B cell (primary cell): ENCODE results near the gene ETFB. TPM values are rescaled to one million over a fixed set of nuclear protein-coding genes. Genes with fewer than 3 reads are reported as not detected.

Source experiments
- ATAC-seq: fragments of 200-7000 bp; cut with Tn5 transposase; one replicate; pipeline ENCODE4 v1.10.0; 2021; ENCODE audit warnings: low read depth, mild to moderate bottlenecking, moderate number of reproducible peaks, moderate library complexity
- CTCF ChIA-PET: fragments of 350-600 bp; sonication (Branson Sonifier 250); formaldehyde crosslinking; loops from one replicate; lab custom pipeline; 2021; ENCODE audit warnings: antibody characterized with exemption, inconsistent platforms; lab: Charles Lee
- POLR2A ChIA-PET: fragments of 350-600 bp; sonication (Branson Sonifier 250); formaldehyde crosslinking; loops from one replicate; lab custom pipeline; 2021; ENCODE audit warnings: antibody characterized with exemption; lab: Charles Lee
- DNase-seq: peaks from one replicate; pipeline ENCODE4 v3.0.0; 2013
- H2AFZ ChIP-seq: 2 replicates; pipeline ENCODE4 v1.6.1; 2012; ENCODE audit warnings: mild to moderate bottlenecking, low read depth, low read length; ENCODE audit not compliant: insufficient read depth, poor library complexity, severe bottlenecking
- H3K27ac ChIP-seq, 2 donors: 1 replicate in 1 of 2; 2 replicates in 1 of 2; pipeline ENCODE4 v1.5.1; 2012 to 2013; ENCODE audit warnings: low read length in 2 of 2, mild to moderate bottlenecking in 2 of 2, moderate library complexity in 1 of 2
- H3K27me3 ChIP-seq, 4 experiments: fragments of 200-600 bp in 1 of 4; sonication (generic) in 1 of 4; replicated peaks in 1 of 4; 1 replicate in 2 of 4; 2 replicates in 2 of 4; pipeline versions ENCODE4 v1.6.1 to v1.7.0; 2013 to 2016; ENCODE audit warnings: low read length in 3 of 4, mild to moderate bottlenecking in 2 of 4, mixed read lengths in 1 of 4, moderate library complexity in 1 of 4; ENCODE audit not compliant: insufficient read depth in 4 of 4, control insufficient read depth in 3 of 4; ENCODE audit errors: control extremely low read depth in 1 of 4
- H3K36me3 ChIP-seq, 2 experiments: replicated peaks in 1 of 2; 1 replicate in 1 of 2; 2 replicates in 1 of 2; pipeline versions ENCODE4 v1.6.1 to v1.7.1; 2013; ENCODE audit warnings: low read length in 1 of 2; ENCODE audit not compliant: insufficient read depth in 2 of 2, control insufficient read depth in 1 of 2; ENCODE audit errors: control extremely low read depth in 1 of 2, extremely low read depth in 1 of 2
- H3K4me1 ChIP-seq, 2 donors: fragments of 200-600 bp in 1 of 2; sonication (generic) in 1 of 2; 1 replicate in 1 of 2; 2 replicates in 1 of 2; pipeline versions ENCODE4 v1.5.1 to v1.6.1; 2013 to 2017; ENCODE audit warnings: low read length in 2 of 2; ENCODE audit not compliant: control insufficient read depth in 2 of 2, insufficient read depth in 2 of 2
- H3K4me2 ChIP-seq: replicated peaks from 2 replicates; pipeline ENCODE3; 2012; ENCODE audit warnings: mild to moderate bottlenecking, low read depth, low read length; ENCODE audit not compliant: poor library complexity, severe bottlenecking
- H3K4me3 ChIP-seq, 5 experiments: fragments of 200-600 bp in 1 of 5; sonication (generic) in 1 of 5; 1 replicate in 3 of 5; 2 replicates in 2 of 5; pipeline versions ENCODE4 v1.5.1 to v1.7.0; 2011 to 2016; ENCODE audit warnings: low read length in 4 of 5, mild to moderate bottlenecking in 4 of 5, low read depth in 2 of 5, control low read depth in 1 of 5, moderate library complexity in 1 of 5; ENCODE audit not compliant: insufficient read depth in 1 of 5; ENCODE audit errors: control extremely low read depth in 1 of 5, extremely low read depth in 1 of 5
- H3K79me2 ChIP-seq: fragments of 200-600 bp; sonication (generic); one replicate; pipeline ENCODE4 v1.6.0; 2016; ENCODE audit warnings: low read length; ENCODE audit not compliant: control insufficient read depth, insufficient read depth
- H3K9ac ChIP-seq: fragments of 200-600 bp; sonication (generic); 2 replicates; pipeline ENCODE4 v1.6.1; 2017; ENCODE audit warnings: mild to moderate bottlenecking, low read length, moderate library complexity
- H3K9me3 ChIP-seq, 3 donors: one replicate each; pipeline versions ENCODE4 v1.6.1 to v1.7.1; 2013; ENCODE audit warnings: low read length in 2 of 3; ENCODE audit not compliant: control insufficient read depth in 2 of 3, insufficient read depth in 1 of 3; ENCODE audit errors: control extremely low read depth in 1 of 3
- H4K20me1 ChIP-seq: 2 replicates; pipeline ENCODE4 v1.6.0; 2012; ENCODE audit warnings: mild to moderate bottlenecking, low read length; ENCODE audit not compliant: insufficient read depth, control insufficient read depth, poor library complexity, severe bottlenecking
- H3K27ac Mint-ChIP-seq: one replicate; pipeline ENCODE4 v1.8.0; 2021; ENCODE audit warnings: mixed read lengths
- H3K27me3 Mint-ChIP-seq: one replicate; pipeline ENCODE4 v1.8.0; 2021; ENCODE audit warnings: mixed read lengths
- H3K4me1 Mint-ChIP-seq: one replicate; pipeline ENCODE4 v1.8.0; 2021; ENCODE audit warnings: mixed read lengths
- H3K4me3 Mint-ChIP-seq: one replicate; pipeline ENCODE4 v1.8.0; 2021; ENCODE audit warnings: mixed read lengths
- H3K9me3 Mint-ChIP-seq: one replicate; pipeline ENCODE4 v1.8.0; 2022; ENCODE audit warnings: mixed read lengths; ENCODE audit not compliant: insufficient read depth
- CTCF ChIP-seq: fragments of 200-600 bp; IDR thresholded peaks from one replicate; pipeline ENCODE4 v1.8.0; 2022; ENCODE audit warnings: antibody characterized with exemption, mild to moderate bottlenecking
- EZH2 ChIP-seq: IDR thresholded peaks from 2 replicates; pipeline ENCODE4 v1.6.1; 2012; ENCODE audit warnings: borderline replicate concordance, low read depth, mild to moderate bottlenecking, moderate library complexity, low read length; ENCODE audit not compliant: insufficient read depth, poor library complexity, severe bottlenecking
- WGBS: methylation state at CpG from one replicate; pipeline ENCODE4 v1.1.5; 2013; ENCODE audit warnings: missing lambda C conversion rate; ENCODE audit not compliant: insufficient coverage; 5-methylcytosine and 5-hydroxymethylcytosine counted together
- intact Hi-C: fragments of 100-400 bp; cut with micrococcal nuclease; formaldehyde crosslinking; loops from one replicate; pipeline ENCODE4 v1.10.0; 2022
- polyA plus RNA-seq: library from polyadenylated mRNA; depleted of rRNA; stranded (reverse); fragments of >200 nt; gene quantifications from 2 replicates; pipeline ENCODE4 v1.2.3, GENCODE V29; 2012
- total RNA-seq, 2 donors: library from RNA; stranded (reverse); fragments of 120-200 nt in 1 of 2; gene quantifications; 1 replicate in 1 of 2; 2 replicates in 1 of 2; pipeline versions ENCODE4 v1.2.3 to v1.2.4, GENCODE V29; 2013 to 2022

ETFB gene
- total and polyA plus RNA-seq, 2 donors (not counting 1 experiment from before 2014, with no cell fraction given) = 33.3 to 76.5 TPM

DNA sequence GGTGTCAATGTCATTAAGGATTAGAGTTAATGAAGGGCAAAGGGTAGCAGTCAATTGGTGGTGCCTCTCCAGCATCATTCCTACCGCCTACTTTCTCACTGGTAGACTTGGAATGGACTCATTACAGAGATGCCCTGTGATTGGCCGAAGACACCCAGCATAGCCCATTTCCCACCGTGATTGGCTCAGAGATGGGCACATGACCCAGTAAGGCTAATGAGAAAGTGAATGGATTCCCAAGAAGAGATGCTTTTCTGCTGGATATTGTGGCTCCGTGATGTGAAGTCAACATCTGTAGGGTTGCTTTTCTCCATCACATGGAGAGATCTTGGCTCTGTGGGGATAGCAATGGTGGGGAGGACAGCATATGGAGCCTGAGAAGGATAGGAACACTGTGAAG is 35.8 kb downstream of the ETFB start:
- ChIA-PET CTCF (no interaction called here), POLR2A (no interaction called here)
- Mint-ChIP-seq H3K4me3 (no peak overlapping the region), H3K27ac (no peak overlapping the region), H3K9me3 (peaks cover 4% of the 10 kb centered on the region), H3K27me3 (peaks cover 43% of the 10 kb centered on the region), H3K4me1 (peaks cover 10% of the 10 kb centered on the region)
- H4K20me1 ChIP-seq = no peaks in the 10 kb centered on the region
- peaks cover 0 to 32% (median 3%) of the 10 kb centered on the region in 3 donors for H3K9me3 ChIP-seq
- H2AFZ ChIP-seq = no peak overlapping the region
- H3K9ac ChIP-seq = no peak overlapping the region
- H3K27ac ChIP-seq = no peak overlapping the region
- peaks cover 0 to 50% (median 28%) of the 10 kb centered on the region in 4 experiments for H3K27me3 ChIP-seq
- H3K4me2 ChIP-seq = no peak overlapping the region
- H3K79me2 ChIP-seq = no peaks in the 10 kb centered on the region
- H3K4me3 ChIP-seq = no peak overlapping the region
- intact Hi-C loops = no loop called here
- H3K4me1 ChIP-seq = peaks cover 12 to 20% of the 10 kb centered on the region in 2 donors
- WGBS = 100% methylated on average over 3 of the region's 4 CpGs
- no peak for TF ChIP-seq EZH2
- no peak for TF ChIP-seq CTCF
- DNase-seq (no peak), ATAC-seq (no peak)
- no peaks in the 10 kb centered on the region for H3K36me3 ChIP-seq

GRCh38 chr19:51329411-51329810 is 36.8 kb downstream of the ETFB start:
- no peak overlapping the region for H3K27ac Mint-ChIP-seq
- CTCF ChIA-PET = no interaction called here
- H3K4me3 ChIP-seq = no peak overlapping the region
- H3K4me1 ChIP-seq = peaks cover 12 to 20% of the 10 kb centered on the region in 2 donors
- no peaks in the 10 kb centered on the region for H3K79me2 ChIP-seq
- ATAC-seq (no peak), DNase-seq (no peak)
- TF ChIP-seq EZH2 (no peak), CTCF (no peak)
- H3K4me3 Mint-ChIP-seq = no peak overlapping the region
- peaks cover 50% of the 10 kb centered on the region for H3K27me3 Mint-ChIP-seq
- no peak overlapping the region for H2AFZ ChIP-seq
- intact Hi-C loops = no loop called here
- H3K27ac ChIP-seq = no peak overlapping the region
- H3K36me3 ChIP-seq = no peaks in the 10 kb centered on the region
- WGBS = 81% methylated on average over 5 of the region's 5 CpGs
- H3K9me3 ChIP-seq = peaks cover 0 to 32% (median 3%) of the 10 kb centered on the region in 3 donors
- peaks cover 11% of the 10 kb centered on the region for H3K4me1 Mint-ChIP-seq
- POLR2A ChIA-PET = no interaction called here
- peaks cover 0 to 53% (median 29%) of the 10 kb centered on the region in 4 experiments for H3K27me3 ChIP-seq
- no peaks in the 10 kb centered on the region for H4K20me1 ChIP-seq
- H3K4me2 ChIP-seq = no peak overlapping the region
- H3K9ac ChIP-seq = no peak overlapping the region
- H3K9me3 Mint-ChIP-seq = peaks cover 4% of the 10 kb centered on the region
